ENCODE data around the gene ST8SIA4.

ST8SIA4 gene

DNA sequence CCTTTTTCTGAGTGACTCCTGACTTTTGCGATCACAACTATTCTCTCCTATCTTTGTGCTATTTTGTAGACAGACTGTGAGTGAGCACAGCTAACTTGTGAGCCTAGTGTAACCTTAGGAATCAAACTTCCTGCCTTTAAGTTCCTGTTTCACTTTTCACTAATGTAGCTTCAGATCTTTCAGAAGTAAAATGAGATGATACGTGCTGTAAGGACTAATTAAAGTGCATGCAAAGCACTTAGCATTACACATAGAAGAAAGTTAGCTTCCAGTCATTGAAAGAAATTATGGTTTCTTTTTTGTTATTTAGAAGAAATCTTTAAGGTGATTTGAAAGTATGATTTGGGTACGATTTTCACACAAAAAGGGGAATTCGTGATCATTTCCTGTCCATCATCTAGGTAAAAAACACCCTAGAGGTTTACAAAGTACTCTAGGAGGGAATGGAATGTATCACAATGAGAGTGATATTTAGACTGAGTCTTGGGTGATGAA, 122.7 kb downstream of the ST8SIA4 start:
- Histone ChIP-seq H3K79me1 (ENCODE audit: low read depth, low read length) (no peaks in the 10 kb centered on the region), H3K18ac (ENCODE audit: low read length) (no peak overlapping the region), H2BK120ac (ENCODE audit: low read depth, low read length) (no peak overlapping the region), H3K27ac (replicated peaks; ENCODE audit: low read length) (no peak overlapping the region), H2AK5ac (ENCODE audit: low read depth, low read length) (no peak overlapping the region), H2BK12ac (ENCODE audit: low read length) (no peak overlapping the region), H4K91ac (ENCODE audit: low read depth, low read length, poor library complexity) (no peak overlapping the region), H3K23ac (ENCODE audit: low read depth, low read length, poor library complexity) (no peak overlapping the region), H4K8ac (ENCODE audit: low read depth, low read length) (no peak overlapping the region), H3K9ac (ENCODE audit: low read depth, low read length, poor library complexity) (no peak overlapping the region), H3K9me3 (replicated peaks in 1 of 2; ENCODE audit: control insufficient read depth in 2 of 2, insufficient read depth in 1 of 2, low read depth in 1 of 2, low read length in 2 of 2) (peaks cover 0 to 4% of the 10 kb centered on the region in 2 donors), H2BK15ac (ENCODE audit: low read length) (no peak overlapping the region), H3K4me1 (ENCODE audit: control insufficient read depth in 2 of 2, insufficient read depth in 1 of 2, low read depth in 1 of 2, low read length in 2 of 2) (peaks cover 2 to 3% of the 10 kb centered on the region in 2 donors), H3K27me3 (ENCODE audit: control insufficient read depth in 3 of 3, insufficient read depth in 3 of 3, low read depth in 1 of 3, low read length in 3 of 3) (no peaks in the 10 kb centered on the region), H3K4me2 (ENCODE audit: insufficient read depth, low read length, poor library complexity, severe bottlenecking) (no peak overlapping the region), H3K4ac (ENCODE audit: low read length) (no peak overlapping the region), H3K4me3 (ENCODE audit: low read length in 2 of 2) (no peak overlapping the region), H3K36me3 (replicated peaks in 1 of 2; ENCODE audit: control insufficient read depth in 2 of 2, insufficient read depth in 2 of 2, low read length in 2 of 2) (no peaks in the 10 kb centered on the region), H2AFZ (ENCODE audit: low read length) (peak overlapping the region; percentile 45), H3K14ac (ENCODE audit: low read length) (no peak overlapping the region), H2BK5ac (ENCODE audit: low read length) (no peak overlapping the region)
- no peak for DNase-seq (ENCODE audit: low spot score)
- WGBS, 2 donors (ENCODE audit: extremely low coverage in 2 of 2, insufficient read length in 2 of 2, insufficient replicate concordance in 1 of 2), result no CpG with 5 or more reads among the region's 4 CpGs

DNA sequence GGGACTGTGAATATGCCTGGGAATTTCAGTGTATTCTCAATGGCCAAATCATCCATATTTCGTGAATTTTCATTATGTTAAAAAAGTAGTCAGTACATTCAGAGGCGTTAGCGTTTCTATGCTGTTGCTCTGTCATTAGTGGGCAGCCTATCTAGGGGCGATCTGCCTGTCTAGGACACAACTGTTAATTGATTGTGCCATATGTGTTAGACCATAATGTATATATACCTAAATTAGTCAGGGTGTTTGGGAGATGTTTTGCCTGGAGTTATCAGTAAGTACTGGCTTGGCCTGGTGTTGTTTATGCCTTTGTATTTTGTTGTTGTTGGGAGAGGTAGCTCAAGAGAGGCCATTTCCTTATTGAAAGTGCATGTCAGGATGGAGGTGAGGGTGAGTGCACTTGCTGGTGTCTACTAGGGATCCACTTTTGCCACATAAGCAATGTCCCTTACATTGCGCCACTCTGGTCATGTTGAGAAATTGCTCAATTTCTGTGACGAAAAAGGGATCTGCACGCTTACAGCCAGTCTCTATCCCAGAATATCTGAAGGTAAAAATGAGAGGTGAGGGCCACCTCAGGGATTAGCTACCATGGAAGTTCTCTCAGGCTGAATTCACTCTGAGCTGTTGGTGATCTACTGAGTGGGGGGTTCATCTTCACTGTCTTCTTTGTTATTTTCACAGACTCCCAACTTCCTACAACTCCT, 123.3 kb downstream of the ST8SIA4 start:
- Histone ChIP-seq H4K91ac (ENCODE audit: low read depth, low read length, poor library complexity) (no peak overlapping the region), H3K4me1 (ENCODE audit: control insufficient read depth in 2 of 2, insufficient read depth in 1 of 2, low read depth in 1 of 2, low read length in 2 of 2) (peaks cover 3 to 5% of the 10 kb centered on the region in 2 donors), H3K27me3 (ENCODE audit: control insufficient read depth in 3 of 3, insufficient read depth in 3 of 3, low read depth in 1 of 3, low read length in 3 of 3) (no peaks in the 10 kb centered on the region), H2BK120ac (ENCODE audit: low read depth, low read length) (no peak overlapping the region), H2BK12ac (ENCODE audit: low read length) (no peak overlapping the region), H3K9me3 (replicated peaks in 1 of 2; ENCODE audit: control insufficient read depth in 2 of 2, insufficient read depth in 1 of 2, low read depth in 1 of 2, low read length in 2 of 2) (peaks cover 0 to 4% of the 10 kb centered on the region in 2 donors), H2AFZ (ENCODE audit: low read length) (peak overlapping the region; percentile 45), H4K8ac (ENCODE audit: low read depth, low read length) (no peak overlapping the region), H3K4ac (ENCODE audit: low read length) (no peak overlapping the region), H3K18ac (ENCODE audit: low read length) (no peak overlapping the region), H3K79me1 (ENCODE audit: low read depth, low read length) (no peaks in the 10 kb centered on the region), H2BK5ac (ENCODE audit: low read length) (no peak overlapping the region), H3K14ac (ENCODE audit: low read length) (no peak overlapping the region), H3K27ac (replicated peaks; ENCODE audit: low read length) (no peak overlapping the region), H3K4me3 (ENCODE audit: low read length in 2 of 2) (no peak overlapping the region), H2AK5ac (ENCODE audit: low read depth, low read length) (no peak overlapping the region), H3K23ac (ENCODE audit: low read depth, low read length, poor library complexity) (no peak overlapping the region), H3K9ac (ENCODE audit: low read depth, low read length, poor library complexity) (no peak overlapping the region), H3K4me2 (ENCODE audit: insufficient read depth, low read length, poor library complexity, severe bottlenecking) (no peak overlapping the region), H2BK15ac (ENCODE audit: low read length) (no peak overlapping the region), H3K36me3 (replicated peaks in 1 of 2; ENCODE audit: control insufficient read depth in 2 of 2, insufficient read depth in 2 of 2, low read length in 2 of 2) (no peaks in the 10 kb centered on the region)
- WGBS, 2 donors (ENCODE audit: extremely low coverage in 2 of 2, insufficient read length in 2 of 2, insufficient replicate concordance in 1 of 2), result no CpG with 5 or more reads among the region's 7 CpGs
- no peak for DNase-seq (ENCODE audit: low spot score)

DNA sequence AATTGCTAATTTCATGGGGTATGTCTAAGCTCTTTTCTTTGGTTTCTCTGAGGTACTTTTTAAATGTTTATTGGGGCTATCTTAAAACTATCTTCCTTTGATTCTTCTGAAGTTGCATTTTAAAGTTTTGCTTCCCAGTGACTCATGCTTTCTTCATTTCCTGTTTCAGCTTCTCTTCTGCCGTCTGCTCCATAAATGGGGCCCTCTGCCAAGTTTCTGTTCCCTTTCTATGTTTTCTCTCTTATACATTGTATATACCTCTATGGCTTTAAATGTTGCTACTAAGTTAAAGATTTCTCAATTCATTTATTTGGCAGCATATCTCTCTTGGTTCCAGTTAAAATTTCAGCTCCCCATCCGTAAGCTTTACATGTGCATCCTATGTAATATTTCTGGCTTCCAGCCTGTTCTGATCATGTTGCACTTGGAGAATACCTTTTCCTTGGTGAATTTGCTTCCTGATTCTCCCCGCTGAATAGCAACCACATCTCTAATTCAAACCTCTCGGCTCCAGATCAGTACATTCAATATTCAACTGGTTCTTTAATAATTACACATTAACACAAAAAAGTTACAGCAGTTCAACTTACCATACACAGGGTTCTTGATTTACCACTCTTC, 125.3 kb downstream of the ST8SIA4 start:
- Histone ChIP-seq H3K79me1 (ENCODE audit: low read depth, low read length) (no peaks in the 10 kb centered on the region), H3K9me3 (replicated peaks in 1 of 2; ENCODE audit: control insufficient read depth in 2 of 2, insufficient read depth in 1 of 2, low read depth in 1 of 2, low read length in 2 of 2) (no peaks in the 10 kb centered on the region)
- no CpG with 5 or more reads among the region's 4 CpGs for WGBS, 2 donors (ENCODE audit: extremely low coverage in 2 of 2, insufficient read length in 2 of 2, insufficient replicate concordance in 1 of 2)

DNA sequence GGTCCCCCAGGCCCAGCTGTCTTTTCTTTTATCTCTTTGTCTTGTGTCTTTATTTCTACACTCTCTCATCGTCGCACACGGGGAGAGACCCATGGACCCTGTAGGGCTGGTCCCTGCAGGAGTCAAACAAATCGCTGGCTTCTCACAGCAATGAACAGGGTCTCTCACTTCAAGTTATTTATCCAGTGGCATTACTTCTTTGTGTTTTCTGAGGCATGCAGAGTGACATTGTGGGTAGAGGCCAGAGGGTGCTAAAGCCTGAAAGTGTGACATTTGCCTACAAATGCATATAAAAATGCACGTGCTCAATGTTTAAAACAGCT, 127.6 kb downstream of the ST8SIA4 start:
- no peaks in the 10 kb centered on the region for H3K27me3 ChIP-seq (ENCODE audit: control insufficient read depth in 3 of 3, insufficient read depth in 3 of 3, low read depth in 1 of 3, low read length in 3 of 3)
- H3K9me3 ChIP-seq (replicated peaks in 1 of 2; ENCODE audit: control insufficient read depth in 2 of 2, insufficient read depth in 1 of 2, low read depth in 1 of 2, low read length in 2 of 2), result no peaks in the 10 kb centered on the region
- H2BK120ac ChIP-seq (ENCODE audit: low read depth, low read length), result no peak overlapping the region
- no peak overlapping the region for H3K4ac ChIP-seq (ENCODE audit: low read length)
- H3K14ac ChIP-seq (ENCODE audit: low read length), result no peak overlapping the region
- no peak overlapping the region for H2BK12ac ChIP-seq (ENCODE audit: low read length)
- no peaks in the 10 kb centered on the region for H3K36me3 ChIP-seq (replicated peaks in 1 of 2; ENCODE audit: control insufficient read depth in 2 of 2, insufficient read depth in 2 of 2, low read length in 2 of 2)
- H2BK5ac ChIP-seq (ENCODE audit: low read length), result no peak overlapping the region
- H2AK5ac ChIP-seq (ENCODE audit: low read depth, low read length), result no peak overlapping the region
- no peak for DNase-seq (ENCODE audit: low spot score)
- H3K4me2 ChIP-seq (ENCODE audit: insufficient read depth, low read length, poor library complexity, severe bottlenecking), result no peak overlapping the region
- no peak overlapping the region for H4K8ac ChIP-seq (ENCODE audit: low read depth, low read length)
- no peak overlapping the region for H3K9ac ChIP-seq (ENCODE audit: low read depth, low read length, poor library complexity)
- no peak overlapping the region for H2BK15ac ChIP-seq (ENCODE audit: low read length)
- no peak overlapping the region for H3K23ac ChIP-seq (ENCODE audit: low read depth, low read length, poor library complexity)
- H3K4me1 ChIP-seq (ENCODE audit: control insufficient read depth in 2 of 2, insufficient read depth in 1 of 2, low read depth in 1 of 2, low read length in 2 of 2), result peaks cover 8 to 11% of the 10 kb centered on the region in 2 donors
- H4K91ac ChIP-seq (ENCODE audit: low read depth, low read length, poor library complexity), result no peak overlapping the region
- no CpG with 5 or more reads among the region's 5 CpGs for WGBS, 2 donors (ENCODE audit: extremely low coverage in 2 of 2, insufficient read length in 2 of 2, insufficient replicate concordance in 1 of 2)
- H2AFZ ChIP-seq (ENCODE audit: low read length), result peak overlapping the region; percentile 56
- no peak overlapping the region for H3K18ac ChIP-seq (ENCODE audit: low read length)
- no peaks in the 10 kb centered on the region for H3K79me1 ChIP-seq (ENCODE audit: low read depth, low read length)
- H3K4me3 ChIP-seq (ENCODE audit: low read length in 2 of 2), result no peak overlapping the region
- H3K27ac ChIP-seq (replicated peaks; ENCODE audit: low read length), result no peak overlapping the region

More for the DNA sequence above, 125.3 kb downstream of the ST8SIA4 start:
- Histone ChIP-seq H3K4me2 (ENCODE audit: insufficient read depth, low read length, poor library complexity, severe bottlenecking) (no peak overlapping the region), H2BK120ac (ENCODE audit: low read depth, low read length) (no peak overlapping the region), H3K4me1 (ENCODE audit: control insufficient read depth in 2 of 2, insufficient read depth in 1 of 2, low read depth in 1 of 2, low read length in 2 of 2) (peaks cover 3 to 9% of the 10 kb centered on the region in 2 donors), H2BK15ac (ENCODE audit: low read length) (no peak overlapping the region), H3K36me3 (replicated peaks in 1 of 2; ENCODE audit: control insufficient read depth in 2 of 2, insufficient read depth in 2 of 2, low read length in 2 of 2) (no peaks in the 10 kb centered on the region), H2AK5ac (ENCODE audit: low read depth, low read length) (no peak overlapping the region), H2BK12ac (ENCODE audit: low read length) (no peak overlapping the region), H3K23ac (ENCODE audit: low read depth, low read length, poor library complexity) (no peak overlapping the region), H3K27me3 (ENCODE audit: control insufficient read depth in 3 of 3, insufficient read depth in 3 of 3, low read depth in 1 of 3, low read length in 3 of 3) (no peaks in the 10 kb centered on the region), H3K9ac (ENCODE audit: low read depth, low read length, poor library complexity) (no peak overlapping the region), H3K4ac (ENCODE audit: low read length) (no peak overlapping the region), H3K14ac (ENCODE audit: low read length) (no peak overlapping the region), H4K91ac (ENCODE audit: low read depth, low read length, poor library complexity) (no peak overlapping the region), H3K27ac (replicated peaks; ENCODE audit: low read length) (no peak overlapping the region), H3K4me3 (ENCODE audit: low read length in 2 of 2) (no peak overlapping the region), H2AFZ (ENCODE audit: low read length) (peak overlapping the region; percentile 52), H2BK5ac (ENCODE audit: low read length) (no peak overlapping the region), H4K8ac (ENCODE audit: low read depth, low read length) (no peak overlapping the region), H3K18ac (ENCODE audit: low read length) (no peak overlapping the region)
- DNase-seq (ENCODE audit: low spot score), result no peak

Measured in neuronal stem cell (in vitro differentiated cells).